HCT116 (cell line): ENCODE measurements around the gene PTBP1. TPM values are rescaled to one million over a fixed set of nuclear protein-coding genes. Genes with fewer than 3 reads are reported as not detected.

Experiments used
- ATAC-seq: fragments of 200-7000 bp; cut with Tn5 transposase; 2 replicates; pipeline ENCODE4 v1.9.1; 2020; ENCODE audit warnings: mild to moderate bottlenecking, moderate library complexity
- BruUV-seq: library from RNA; stranded (reverse); fragments of 400-500 nt; replicated peaks from 2 replicates; lab custom pipeline; 2021; lab: Mats Ljungman, UMichigan
- CTCF ChIA-PET: fragments of 300-600 bp; sonication (Branson Sonifier 250); formaldehyde crosslinking; loops from one replicate; lab custom pipeline; 2021; ENCODE audit warnings: antibody characterized with exemption; lab: Charles Lee
- POLR2A ChIA-PET: fragments of 300-600, 350-600 bp; sonication (Branson Sonifier 250); formaldehyde crosslinking; loops from one replicate; lab custom pipeline; 2021; ENCODE audit warnings: antibody characterized with exemption; lab: Charles Lee
- RAD21 ChIA-PET, 2 experiments: fragments of 300-600 bp; sonication (Branson Sonifier 250); formaldehyde crosslinking; loops; one replicate each; lab custom pipeline; 2023; ENCODE audit warnings: low total read pairs in 2 of 2; ENCODE audit not compliant: uncharacterized antibody in 2 of 2, unreplicated experiment in 2 of 2, low non-redundant PET in 1 of 2; lab: Charles Lee
- DNase-seq: peaks from one replicate; pipeline ENCODE4 v3.0.0-alpha.2; 2010; ENCODE audit warnings: low read depth, low spot score
- H2AFZ ChIP-seq: fragments of 200-600 bp; shearing (Covaris generic), sonication (generic); 2 replicates; pipeline ENCODE4 v1.6.1; 2017; ENCODE audit warnings: low read depth, mixed run types, mixed read lengths, antibody characterized with exemption, low read length; ENCODE audit not compliant: poor library complexity, severe bottlenecking
- H3K27ac ChIP-seq: 2 replicates; pipeline ENCODE4 v1.5.1; 2012; ENCODE audit warnings: low read depth, low read length
- H3K27me3 ChIP-seq: fragments of 200-600 bp; sonication (generic); 2 replicates; pipeline ENCODE4 v1.6.1; 2016; ENCODE audit warnings: mixed run types, low read length, mixed read lengths; ENCODE audit not compliant: insufficient read depth
- H3K36me3 ChIP-seq, 2 experiments: fragments of 200-500 bp in 1 of 2; fragments of 200-600 bp in 1 of 2; sonication (Bioruptor generic) in 1 of 2; sonication (generic) in 1 of 2; 2 replicates each; pipeline versions ENCODE4 v1.5.1 to v1.6.1; 2014 to 2016; ENCODE audit warnings: low read length in 2 of 2, inconsistent platforms in 1 of 2, mixed read lengths in 1 of 2, mixed run types in 1 of 2; ENCODE audit not compliant: insufficient read depth in 2 of 2, control insufficient read depth in 1 of 2
- H3K4me1 ChIP-seq, 2 experiments: fragments of 200-600 bp in 1 of 2; sonication (generic) in 1 of 2; 2 replicates each; pipeline versions ENCODE4 v1.5.1 to v1.6.1; 2012 to 2017; ENCODE audit warnings: low read length in 2 of 2, inconsistent platforms in 1 of 2, mild to moderate bottlenecking in 1 of 2, mixed read lengths in 1 of 2, mixed run types in 1 of 2, moderate library complexity in 1 of 2; ENCODE audit not compliant: insufficient read depth in 2 of 2, control insufficient read depth in 1 of 2
- H3K4me2 ChIP-seq: fragments of 200-600 bp; sonication (generic); 2 replicates; pipeline ENCODE4 v1.6.1; 2017; ENCODE audit warnings: mixed run types, low read length, mixed read lengths
- H3K4me3 ChIP-seq, 2 experiments: fragments of 200-600 bp in 1 of 2; sonication (generic) in 1 of 2; replicated peaks in 1 of 2; 2 replicates each; pipeline ENCODE4 v1.5.1; 2011 to 2016; ENCODE audit warnings: low read length in 2 of 2, control low read depth in 1 of 2, low read depth in 1 of 2, mild to moderate bottlenecking in 1 of 2, mixed read lengths in 1 of 2, mixed run types in 1 of 2
- H3K79me2 ChIP-seq: fragments of 200-600 bp; sonication (generic); 2 replicates; pipeline ENCODE4 v1.6.1; 2017; ENCODE audit warnings: mild to moderate bottlenecking, mixed run types, low read length, moderate library complexity, mixed read lengths; ENCODE audit not compliant: insufficient read depth
- H3K9ac ChIP-seq: fragments of 200-600 bp; sonication (generic); 2 replicates; pipeline ENCODE4 v1.6.1; 2016; ENCODE audit warnings: low read length, mixed read lengths
- H3K9me2 ChIP-seq: fragments of 200-600 bp; sonication (generic), shearing (Covaris generic); 2 replicates; pipeline ENCODE4 v1.6.1; 2017; ENCODE audit warnings: mixed run types, mild to moderate bottlenecking, moderate library complexity; ENCODE audit not compliant: insufficient read depth
- H3K9me3 ChIP-seq, 2 experiments: fragments of 200-500 bp in 1 of 2; fragments of 200-600 bp in 1 of 2; sonication (Bioruptor generic) in 1 of 2; sonication (generic) in 1 of 2; 2 replicates each; pipeline ENCODE4 v1.6.1; 2014 to 2017; ENCODE audit warnings: low read length in 2 of 2, mixed read lengths in 2 of 2, inconsistent platforms in 1 of 2, low read depth in 1 of 2, mild to moderate bottlenecking in 1 of 2, mixed run types in 1 of 2, moderate library complexity in 1 of 2; ENCODE audit not compliant: control insufficient read depth in 1 of 2, insufficient read depth in 1 of 2
- H4K20me1 ChIP-seq: fragments of 200-600 bp; sonication (generic), shearing (Covaris generic); 2 replicates; pipeline ENCODE4 v1.6.1; 2017; ENCODE audit warnings: mixed run types, mild to moderate bottlenecking, moderate library complexity; ENCODE audit not compliant: insufficient read depth
- CEBPB ChIP-seq: IDR thresholded peaks from 2 replicates; pipeline ENCODE4 v1.6.1; 2012; ENCODE audit warnings: low read depth
- ELF1 ChIP-seq: IDR thresholded peaks from 2 replicates; pipeline ENCODE4 v1.6.1; 2012; ENCODE audit warnings: low read depth, borderline replicate concordance
- EZH2 ChIP-seq: fragments of 200-600 bp; sonication (generic); IDR thresholded peaks from 2 replicates; pipeline ENCODE4 v1.6.1; 2017; ENCODE audit warnings: antibody characterized with exemption, mixed run types
- EZH2phosphoT487 ChIP-seq: fragments of 200-600 bp; IDR thresholded peaks from 2 replicates; pipeline ENCODE4 v1.6.1; 2018; ENCODE audit warnings: antibody characterized with exemption, borderline replicate concordance
- POLR2AphosphoS5 ChIP-seq: IDR thresholded peaks from 2 replicates; pipeline ENCODE4 v1.6.1; 2011; ENCODE audit warnings: mild to moderate bottlenecking, low read depth, low read length, moderate library complexity
- RAD21 ChIP-seq: IDR thresholded peaks from 2 replicates; pipeline ENCODE4 v1.6.1; 2012; ENCODE audit warnings: low read depth, mild to moderate bottlenecking
- SIN3A ChIP-seq: IDR thresholded peaks from 2 replicates; pipeline ENCODE4 v1.6.1; 2012; ENCODE audit warnings: low read depth
- SP1 ChIP-seq: IDR thresholded peaks from 2 replicates; pipeline ENCODE4 v1.6.1; 2012; ENCODE audit warnings: low read depth
- SRF ChIP-seq: IDR thresholded peaks from 2 replicates; pipeline ENCODE4 v1.6.1; 2012; ENCODE audit warnings: low read depth
- TCF7L2 ChIP-seq: IDR thresholded peaks from 2 replicates; pipeline ENCODE4 v1.7.0; 2011; ENCODE audit warnings: borderline replicate concordance, inconsistent platforms; ENCODE audit not compliant: insufficient read depth, insufficient read length; ENCODE audit errors: extremely low read depth
- ZFX ChIP-seq: fragments of 450-650 bp; IDR thresholded peaks from 2 replicates; pipeline ENCODE4 v1.6.1; 2017
- ZNF274 ChIP-seq: fragments of 200-500 bp; sonication (Bioruptor generic); IDR thresholded peaks from 2 replicates; pipeline ENCODE4 v1.6.1; 2014; ENCODE audit warnings: mild to moderate bottlenecking, low read depth, low read length, inconsistent platforms
- intact Hi-C: fragments of 100-400 bp; cut with micrococcal nuclease; formaldehyde crosslinking; loops from 2 replicates; pipeline ENCODE4 v1.10.0; 2022
- total RNA-seq: library from RNA; stranded (reverse); gene quantifications from one replicate; pipeline ENCODE4 v1.2.1, GENCODE V29; 2021; ENCODE audit not compliant: unreplicated experiment
- TF ChIP-seq, protein P1 (sequence below): IDR thresholded peaks from 2 replicates; pipeline ENCODE4 v1.6.1; 2012; ENCODE audit warnings: low read depth
- TF ChIP-seq, protein P2 (sequence below): IDR thresholded peaks from 2 replicates; pipeline ENCODE4 v1.6.1; 2012
- TF ChIP-seq, protein P3 (sequence below): IDR thresholded peaks from 2 replicates; pipeline ENCODE4 v1.6.1; 2012

PTBP1 gene
- total RNA-seq, 1 experiment from 2014 or later = 676 TPM

DNA sequence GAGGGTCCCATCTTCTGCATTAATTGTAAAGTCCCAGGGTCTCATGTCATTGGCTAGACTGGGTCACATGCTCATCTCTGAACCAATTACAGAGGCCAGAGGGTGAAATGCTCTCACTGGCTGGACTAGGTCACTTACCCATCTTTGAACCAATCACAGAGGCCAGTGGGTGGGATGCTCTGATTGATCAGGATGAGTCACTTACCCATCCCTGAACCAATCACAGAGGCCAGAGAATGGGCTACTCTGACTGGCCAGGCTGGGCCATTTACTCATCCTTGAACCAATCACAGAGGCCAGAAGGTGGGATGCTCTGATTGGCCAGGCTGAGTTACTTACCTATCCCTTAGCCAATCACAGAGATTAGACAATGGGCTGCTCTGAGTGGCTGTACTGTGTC, 41.0 kb upstream of the PTBP1 start:
- intact Hi-C loops = no loop called here
- DNase-seq = peak; percentile 73
- POLR2A ChIA-PET = interaction anchor here (1.2 kb wide), 1 partner anchor 14 kb away, joined by 3 read pairs; no protein-coding TSS in a partner anchor
- peaks cover 0 to 34% of the 10 kb centered on the region in 2 experiments; a peak in 2 of 4 replicates for H3K36me3 ChIP-seq
- peak; percentile 70; the same call in 1 of the 2 replicates for TF ChIP-seq SP1
- TF ChIP-seq CEBPB = no peak
- TF ChIP-seq, all 23 proteins: peak for 1
- no peaks in the 10 kb centered on the region; a peak in 1 of 4 replicates for H3K9me3 ChIP-seq
- H3K9me2 ChIP-seq = no peaks in the 10 kb centered on the region
- H3K27ac ChIP-seq = no peak overlapping the region
- no peak overlapping the region for H3K4me2 ChIP-seq
- no peak overlapping the region for H3K9ac ChIP-seq
- RAD21 ChIA-PET = interaction anchor here in 1 of 2 experiments (0.7 kb wide), 1 partner anchor 170 kb away, joined by 3 read pairs; no protein-coding TSS in a partner anchor
- ATAC-seq = peak; percentile 32
- H3K4me3 ChIP-seq = no peak overlapping the region
- H3K4me1 ChIP-seq = peaks cover 23 to 34% of the 10 kb centered on the region in 2 experiments
- no peaks in the 10 kb centered on the region for H4K20me1 ChIP-seq
- H3K27me3 ChIP-seq = no peaks in the 10 kb centered on the region
- no TSS peak for BruUV-seq
- peaks cover 42% of the 10 kb centered on the region for H3K79me2 ChIP-seq
- CTCF ChIA-PET = no interaction called here
- no peak overlapping the region for H2AFZ ChIP-seq

DNA sequence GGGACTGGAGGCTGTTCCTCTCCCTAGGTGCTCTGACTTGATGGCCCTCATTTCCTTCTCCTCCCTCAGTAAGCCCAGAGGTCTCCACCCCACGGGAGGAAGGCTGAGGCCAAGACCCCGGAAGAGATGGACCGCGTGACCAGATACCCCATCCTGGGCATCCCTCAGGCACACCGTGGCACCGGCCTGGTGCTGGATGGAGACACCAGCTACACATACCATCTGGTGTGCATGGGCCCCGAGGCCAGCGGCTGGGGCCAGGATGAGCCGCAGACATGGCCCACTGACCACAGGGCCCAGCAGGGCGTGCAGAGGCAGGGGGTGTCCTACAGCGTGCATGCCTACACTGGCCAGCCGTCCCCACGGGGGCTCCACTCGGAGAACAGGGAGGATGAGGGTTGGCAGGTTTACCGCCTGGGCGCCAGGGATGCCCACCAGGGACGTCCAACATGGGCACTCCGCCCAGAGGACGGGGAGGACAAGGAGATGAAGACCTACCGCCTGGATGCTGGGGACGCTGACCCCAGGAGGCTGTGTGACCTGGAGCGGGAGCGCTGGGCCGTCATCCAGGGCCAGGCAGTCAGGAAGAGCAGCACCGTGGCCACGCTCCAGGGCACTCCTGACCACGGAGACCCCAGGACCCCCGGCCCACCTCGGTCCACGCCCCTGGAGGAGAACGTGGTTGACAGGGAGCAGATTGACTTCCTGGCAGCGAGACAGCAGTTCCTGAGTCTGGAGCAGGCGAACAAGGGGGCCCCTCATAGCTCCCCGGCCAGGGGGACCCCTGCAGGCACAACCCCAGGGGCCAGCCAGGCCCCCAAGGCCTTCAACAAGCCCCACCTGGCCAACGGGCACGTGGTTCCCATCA, 40.2 kb upstream of the PTBP1 start:
- ChIA-PET RAD21 (no interaction called here), POLR2A (no interaction called here), CTCF (no interaction called here)
- no peak for DNase-seq
- no peak for ATAC-seq
- Histone ChIP-seq H4K20me1 (no peaks in the 10 kb centered on the region), H3K9me2 (no peaks in the 10 kb centered on the region), H3K4me1 (peaks cover 19 to 26% of the 10 kb centered on the region in 2 experiments), H3K27me3 (no peaks in the 10 kb centered on the region), H3K4me2 (no peak overlapping the region), H2AFZ (no peak overlapping the region), H3K9me3 (peaks cover 0 to 4% of the 10 kb centered on the region in 2 experiments; a peak in 1 of 4 replicates), H3K79me2 (peaks cover 39% of the 10 kb centered on the region), H3K36me3 (peaks cover 3 to 39% of the 10 kb centered on the region in 2 experiments; a peak in 3 of 4 replicates), H3K9ac (no peak overlapping the region), H3K4me3 (no peak overlapping the region), H3K27ac (no peak overlapping the region)
- TSS peak; percentile 24 for BruUV-seq
- TF ChIP-seq ELF1 = no peak
- TF ChIP-seq SIN3A = no peak
- TF ChIP-seq POLR2AphosphoS5 = no peak
- TF ChIP-seq RAD21 = no peak
- TF ChIP-seq, protein P1, sequence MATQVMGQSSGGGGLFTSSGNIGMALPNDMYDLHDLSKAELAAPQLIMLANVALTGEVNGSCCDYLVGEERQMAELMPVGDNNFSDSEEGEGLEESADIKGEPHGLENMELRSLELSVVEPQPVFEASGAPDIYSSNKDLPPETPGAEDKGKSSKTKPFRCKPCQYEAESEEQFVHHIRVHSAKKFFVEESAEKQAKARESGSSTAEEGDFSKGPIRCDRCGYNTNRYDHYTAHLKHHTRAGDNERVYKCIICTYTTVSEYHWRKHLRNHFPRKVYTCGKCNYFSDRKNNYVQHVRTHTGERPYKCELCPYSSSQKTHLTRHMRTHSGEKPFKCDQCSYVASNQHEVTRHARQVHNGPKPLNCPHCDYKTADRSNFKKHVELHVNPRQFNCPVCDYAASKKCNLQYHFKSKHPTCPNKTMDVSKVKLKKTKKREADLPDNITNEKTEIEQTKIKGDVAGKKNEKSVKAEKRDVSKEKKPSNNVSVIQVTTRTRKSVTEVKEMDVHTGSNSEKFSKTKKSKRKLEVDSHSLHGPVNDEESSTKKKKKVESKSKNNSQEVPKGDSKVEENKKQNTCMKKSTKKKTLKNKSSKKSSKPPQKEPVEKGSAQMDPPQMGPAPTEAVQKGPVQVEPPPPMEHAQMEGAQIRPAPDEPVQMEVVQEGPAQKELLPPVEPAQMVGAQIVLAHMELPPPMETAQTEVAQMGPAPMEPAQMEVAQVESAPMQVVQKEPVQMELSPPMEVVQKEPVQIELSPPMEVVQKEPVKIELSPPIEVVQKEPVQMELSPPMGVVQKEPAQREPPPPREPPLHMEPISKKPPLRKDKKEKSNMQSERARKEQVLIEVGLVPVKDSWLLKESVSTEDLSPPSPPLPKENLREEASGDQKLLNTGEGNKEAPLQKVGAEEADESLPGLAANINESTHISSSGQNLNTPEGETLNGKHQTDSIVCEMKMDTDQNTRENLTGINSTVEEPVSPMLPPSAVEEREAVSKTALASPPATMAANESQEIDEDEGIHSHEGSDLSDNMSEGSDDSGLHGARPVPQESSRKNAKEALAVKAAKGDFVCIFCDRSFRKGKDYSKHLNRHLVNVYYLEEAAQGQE = no peak
- no peak for TF ChIP-seq EZH2phosphoT487
- no peak for TF ChIP-seq EZH2
- no peak for TF ChIP-seq ZNF274
- TF ChIP-seq, protein P2, sequence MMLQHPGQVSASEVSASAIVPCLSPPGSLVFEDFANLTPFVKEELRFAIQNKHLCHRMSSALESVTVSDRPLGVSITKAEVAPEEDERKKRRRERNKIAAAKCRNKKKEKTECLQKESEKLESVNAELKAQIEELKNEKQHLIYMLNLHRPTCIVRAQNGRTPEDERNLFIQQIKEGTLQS = no peak
- TF ChIP-seq, protein P3, sequence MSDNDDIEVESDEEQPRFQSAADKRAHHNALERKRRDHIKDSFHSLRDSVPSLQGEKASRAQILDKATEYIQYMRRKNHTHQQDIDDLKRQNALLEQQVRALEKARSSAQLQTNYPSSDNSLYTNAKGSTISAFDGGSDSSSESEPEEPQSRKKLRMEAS = no peak
- TF ChIP-seq SRF = no peak
- TF ChIP-seq TCF7L2 = no peak
- no peak for TF ChIP-seq SP1
- no peak for TF ChIP-seq ZFX
- intact Hi-C loops = no loop called here
